HL-60 (cell line): ENCODE measurements around the gene CITED2.

Experiments used
- CTCF ChIP-seq: IDR thresholded peaks from one replicate; pipeline ENCODE4 v1.5.1; 2011; ENCODE audit warnings: low read length, control low read depth, inconsistent platforms; ENCODE audit not compliant: insufficient read depth
- POLR2AphosphoS5 ChIP-seq: IDR thresholded peaks from 2 replicates; pipeline ENCODE4 v1.6.1; 2012; ENCODE audit warnings: low read depth
- REST ChIP-seq: IDR thresholded peaks from 2 replicates; pipeline ENCODE4 v1.6.1; 2012; ENCODE audit warnings: low read depth; ENCODE audit not compliant: insufficient replicate concordance
- SPI1 ChIP-seq: IDR thresholded peaks from 2 replicates; pipeline ENCODE4 v1.6.1; 2012; ENCODE audit warnings: low read depth, mild to moderate bottlenecking, borderline replicate concordance

- TF ChIP-seq SPI1 (peak; percentile 92), CTCF (no peak), POLR2AphosphoS5 (no peak), REST (no peak)
Observed at GRCh38 chr6:139395891-139396301, 21.4 kb upstream of the CITED2 start.
